ENCODE measurements around the gene ZNF217.
"Not testable (repeated sequence)": the region's sequence is repeated elsewhere in the genome, so short reads cannot be mapped to it uniquely, and the experiment has no call there.

Gene ZNF217

DNA sequence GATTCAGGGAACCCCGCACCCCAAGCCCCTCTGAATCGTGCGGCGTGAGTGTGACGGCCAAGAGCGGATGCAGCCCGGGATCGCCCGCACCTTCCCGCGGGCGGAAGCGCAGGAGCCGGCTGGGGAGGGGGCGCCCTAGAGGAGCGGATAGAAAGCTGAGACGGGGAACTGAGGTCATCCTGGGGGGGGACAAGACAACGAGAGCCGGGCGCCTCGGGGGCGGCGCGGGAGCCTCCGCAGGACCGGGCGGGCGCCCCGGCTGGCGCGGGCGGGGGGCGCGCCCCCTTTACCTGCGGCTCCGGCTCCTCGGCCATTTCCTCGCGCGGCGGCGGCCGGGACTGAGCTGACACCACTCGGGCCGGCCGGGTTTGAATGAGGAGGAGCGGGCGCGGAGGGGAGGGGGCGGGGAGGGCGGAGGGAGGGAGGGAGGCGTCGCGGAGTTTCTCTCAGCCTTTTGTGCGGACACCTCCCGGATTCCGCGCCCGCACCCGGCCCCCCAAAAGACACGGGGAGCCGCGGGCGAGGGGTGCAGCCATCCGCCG, at the start of gene ZNF217:
ZNF217 (minus strand) TSS at position 374 of the 542 bp plus-strand sequence. CDS start 11,013 bp downstream, outside the sequence.
- not testable (repeated sequence) for DNase-seq (ENCODE audit: low read depth)

GRCh38 chr20:53643031-53643832, 49.6 kb upstream of the ZNF217 start:
- peak overlapping the region; percentile 3; the same call in 1 of the 2 replicates for H3K4me3 ChIP-seq (ENCODE audit: low read depth, low read length)
- DNase-seq (ENCODE audit: low read depth), result peak; percentile 78
- no peak for TF ChIP-seq CTCF (IDR thresholded peaks at IDR 0.05; ENCODE audit: low read depth, low read length, missing control alignments)

More for the DNA sequence above, at the start of gene ZNF217:
- H3K4me3 ChIP-seq (ENCODE audit: low read depth, low read length), result peak within 1 kb of the TSS; percentile 92

DNA sequence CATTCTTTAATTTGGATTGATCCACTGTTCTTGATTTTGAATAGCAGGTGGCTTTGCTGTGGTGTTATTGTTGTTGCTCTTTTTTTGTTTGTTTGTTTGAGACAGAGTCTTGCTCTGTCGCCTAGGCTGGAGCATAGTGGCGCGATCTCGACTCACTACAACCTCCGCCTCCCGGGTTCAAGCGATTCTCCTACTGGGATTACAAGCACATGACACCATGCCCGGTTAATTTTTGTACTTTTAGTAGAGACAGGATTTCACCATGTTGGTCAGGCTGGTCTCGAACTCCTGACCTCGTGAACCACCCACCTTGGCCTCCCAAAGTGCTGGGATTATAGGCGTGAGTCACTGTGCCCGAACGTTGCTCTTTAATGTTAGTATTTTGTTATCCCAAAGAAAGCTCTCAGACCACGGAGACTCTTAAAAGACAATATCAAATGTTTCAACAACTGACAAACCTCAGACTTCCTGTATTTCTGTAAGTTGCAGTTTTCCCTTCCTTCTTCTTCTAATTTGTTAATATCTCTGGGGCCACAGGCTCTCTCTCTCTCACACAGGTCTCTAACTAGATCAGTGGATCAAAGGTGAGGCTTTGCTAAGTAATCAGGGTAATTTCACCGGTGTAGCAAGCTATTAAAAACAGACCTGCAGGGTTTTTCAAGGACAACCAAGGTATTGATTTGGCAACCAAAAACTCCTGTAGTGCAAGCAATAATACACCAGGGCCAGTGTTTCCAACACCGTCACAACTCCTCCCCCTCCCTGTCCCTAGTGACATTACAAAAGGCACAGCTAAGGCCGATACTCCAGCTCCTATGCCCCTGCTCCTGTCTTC, 48.8 kb upstream of the ZNF217 start:
- peak overlapping the region; percentile 3 for H3K4me3 ChIP-seq (ENCODE audit: low read depth, low read length)
- DNase-seq (ENCODE audit: low read depth), result no peak
- TF ChIP-seq CTCF (IDR thresholded peaks at IDR 0.05; ENCODE audit: low read depth, low read length, missing control alignments), result peak; percentile 8

- no peak for TF ChIP-seq CTCF (IDR thresholded peaks at IDR 0.05; ENCODE audit: low read depth, low read length, missing control alignments)
- no peak for DNase-seq (ENCODE audit: low read depth)
- no peak overlapping the region for H3K4me3 ChIP-seq (ENCODE audit: low read depth, low read length)
Observed at GRCh38 chr20:53639647-53640440, 46.2 kb upstream of the ZNF217 start.

GRCh38 chr20:53639128-53639527, 45.5 kb upstream of the ZNF217 start:
- DNase-seq (ENCODE audit: low read depth), result no peak
- TF ChIP-seq CTCF (IDR thresholded peaks at IDR 0.05; ENCODE audit: low read depth, low read length, missing control alignments), result no peak
- H3K4me3 ChIP-seq (ENCODE audit: low read depth, low read length), result no peak overlapping the region

DNA sequence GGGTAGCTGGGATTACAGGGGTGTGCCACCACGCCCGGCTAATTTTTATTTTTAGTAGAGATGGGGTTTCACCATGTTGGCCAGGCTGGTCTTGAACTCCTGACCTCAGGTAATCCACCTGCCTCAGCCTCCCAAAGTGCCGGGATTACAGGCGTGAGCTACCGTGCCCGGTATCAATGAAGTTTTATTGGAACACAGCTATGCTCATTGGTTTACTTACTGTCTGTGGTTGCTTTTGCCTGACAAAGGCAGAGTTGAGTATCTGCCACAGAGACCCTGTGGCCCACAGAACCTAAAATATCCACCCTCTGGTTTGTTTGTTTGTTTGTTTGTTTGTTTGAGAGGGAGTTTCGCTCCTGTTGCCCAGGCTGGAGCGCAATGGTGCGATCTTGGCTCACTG, 43.7 kb upstream of the ZNF217 start:
- DNase-seq (ENCODE audit: low read depth); H3K4me3 ChIP-seq (ENCODE audit: low read depth, low read length): not testable (repeated sequence)

- H3K4me3 ChIP-seq (ENCODE audit: low read depth, low read length), result no peak overlapping the region
- no peak for DNase-seq (ENCODE audit: low read depth)
- no peak for TF ChIP-seq CTCF (IDR thresholded peaks at IDR 0.05; ENCODE audit: low read depth, low read length, missing control alignments)
Observed at GRCh38 chr20:53636540-53637097, 43.0 kb upstream of the ZNF217 start.
